NCI-H2196 (cell line): ENCODE measurements around the gene RNU6-8.

Source experiments
- DNase-seq: peaks from one replicate; lab custom pipeline; 2025; ENCODE audit not compliant: unreplicated experiment; lab: John Stamatoyannopoulos, UW

Gene RNU6-8

DNA sequence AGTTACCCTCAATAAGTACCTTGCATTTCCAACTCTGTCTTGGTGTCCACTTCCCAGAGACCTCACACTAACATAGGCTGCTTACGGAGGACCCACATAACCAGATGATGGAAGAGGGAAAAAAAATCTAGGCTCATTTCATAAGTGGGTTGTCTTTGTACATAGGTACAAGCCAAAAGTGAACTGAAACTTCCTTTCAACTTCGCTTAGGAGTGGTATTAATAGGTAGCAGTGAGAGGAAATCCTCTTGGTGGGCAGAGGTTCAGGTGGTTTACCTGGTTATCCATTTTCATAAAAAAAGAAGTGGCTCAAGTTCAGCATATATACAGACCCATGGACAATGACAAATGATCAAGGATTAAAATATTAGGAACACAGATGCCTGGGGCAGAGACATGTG is 37.0 kb downstream of the RNU6-8 start:
- DNase-seq = no peak
